CD4-positive, alpha-beta memory T cell (primary cell): ENCODE measurements around the gene TSPAN10. TPM values are rescaled to one million over a fixed set of nuclear protein-coding genes. Genes with fewer than 3 reads are reported as not detected.
A peak's percentile ranks its signal among the peaks of the same experiment; 100 is the strongest.

Source experiments
- CTCF ChIA-PET: fragments of 350-600 bp; sonication (Branson Sonifier 250); formaldehyde crosslinking; loops from one replicate; lab custom pipeline; 2021; ENCODE audit warnings: inconsistent platforms; ENCODE audit not compliant: partially characterized antibody; lab: Charles Lee
- POLR2A ChIA-PET: fragments of 350-600 bp; sonication (Branson Sonifier 250); formaldehyde crosslinking; loops from one replicate; lab custom pipeline; 2021; ENCODE audit not compliant: partially characterized antibody; lab: Charles Lee
- DNase-seq, 5 donors: peaks; one replicate each; pipeline versions ENCODE4 v3.0.0 to v3.0.0-alpha.2; 2020 to 2022; ENCODE audit warnings: mixed read lengths in 1 of 5
- H3K27ac ChIP-seq: one replicate; pipeline ENCODE4 v1.7.0; 2013; ENCODE audit warnings: low read depth, low read length
- H3K27me3 ChIP-seq: 2 replicates; pipeline ENCODE4 v1.7.0; 2013; ENCODE audit warnings: mild to moderate bottlenecking, low read length, moderate library complexity; ENCODE audit not compliant: insufficient read depth
- H3K36me3 ChIP-seq: 2 replicates; pipeline ENCODE4 v1.7.0; 2013; ENCODE audit warnings: mild to moderate bottlenecking, low read length, moderate library complexity; ENCODE audit not compliant: insufficient read depth
- H3K4me1 ChIP-seq: 2 replicates; pipeline ENCODE4 v1.7.0; 2013; ENCODE audit warnings: mild to moderate bottlenecking, low read length, moderate library complexity; ENCODE audit not compliant: insufficient read depth
- H3K4me3 ChIP-seq, 2 donors: one replicate each; pipeline ENCODE4 v1.7.0; 2013; ENCODE audit warnings: low read length in 2 of 2, mild to moderate bottlenecking in 1 of 2
- H3K9me3 ChIP-seq, 2 donors: one replicate each; pipeline ENCODE4 v1.7.0; 2013; ENCODE audit warnings: low read length in 2 of 2, control low read depth in 1 of 2; ENCODE audit not compliant: control insufficient read depth in 1 of 2
- H3K27ac Mint-ChIP-seq, 7 donors: one replicate each; pipeline ENCODE4 v1.8.0; 2020 to 2021; ENCODE audit warnings: mixed read lengths in 7 of 7, mild to moderate bottlenecking in 6 of 7, inconsistent platforms in 3 of 7, moderate library complexity in 3 of 7
- H3K27me3 Mint-ChIP-seq, 2 donors: one replicate each; pipeline ENCODE4 v1.8.0; 2020 to 2021; ENCODE audit warnings: mixed read lengths in 2 of 2
- H3K36me3 Mint-ChIP-seq, 2 donors: one replicate each; pipeline ENCODE4 v1.8.0; 2020 to 2021; ENCODE audit warnings: mixed read lengths in 2 of 2, inconsistent platforms in 1 of 2, mild to moderate bottlenecking in 1 of 2
- H3K4me1 Mint-ChIP-seq, 4 donors: one replicate each; pipeline ENCODE4 v1.8.0; 2020 to 2021; ENCODE audit warnings: mixed read lengths in 4 of 4, mild to moderate bottlenecking in 1 of 4
- H3K4me3 Mint-ChIP-seq, 8 donors: one replicate each; pipeline ENCODE4 v1.8.0; 2020 to 2021; ENCODE audit warnings: mixed read lengths in 8 of 8, mild to moderate bottlenecking in 7 of 8, moderate library complexity in 6 of 8, inconsistent platforms in 3 of 8
- H3K9me3 Mint-ChIP-seq, 8 donors: one replicate each; pipeline ENCODE4 v1.8.0; 2020 to 2021; ENCODE audit warnings: mixed read lengths in 8 of 8, mild to moderate bottlenecking in 5 of 8, inconsistent platforms in 3 of 8, moderate library complexity in 1 of 8
- intact Hi-C: fragments of 100-400 bp; cut with micrococcal nuclease; formaldehyde crosslinking; loops from one replicate; pipeline ENCODE4 v1.15.1; 2023
- polyA plus RNA-seq, 2 donors: library from polyadenylated mRNA; unstranded; fragments of 300-500 nt; fragmentation: Illumina TruSeq; gene quantifications; one replicate each; pipeline ENCODE4 v1.2.3, GENCODE V29; 2021
- total RNA-seq, 2 experiments: library from RNA; stranded (reverse); gene quantifications; one replicate each; pipeline ENCODE4 v1.2.3, GENCODE V29; 2021

Gene TSPAN10
- total RNA-seq, result 1 to 10 TPM; 1.1 to 1.2 TPM
- under 1 TPM; 0.10 to 0.24 TPM for polyA plus RNA-seq

GRCh38 chr17:81636505-81637288 is at the start of gene TSPAN10, which contains the start of gene NPLOC4:
Gene TSPAN10, plus strand, starts transcription at chr17:81637196. Its CDS starts 5,217 bp downstream, at chr17:81642413.
Gene NPLOC4, minus strand, starts transcription at chr17:81637112. Its CDS starts 182 bp downstream, at chr17:81636930.
- Mint-ChIP-seq H3K9me3 (no peaks in the 10 kb centered on the region), H3K4me1 (peaks cover 9 to 26% (median 17%) of the 10 kb centered on the region in 4 donors), H3K4me3 (peak within 1 kb of the TSS; percentile 92 to 97 (median 95)), H3K27ac (peak within 1 kb of the TSS; percentile 85 to 97 (median 95)), H3K36me3 (peaks cover 0 to 3% of the 10 kb centered on the region in 2 donors), H3K27me3 (no peaks in the 10 kb centered on the region)
- no peaks in the 10 kb centered on the region for H3K9me3 ChIP-seq
- intact Hi-C loops, result loop anchor here (1.0 kb wide), 2 partner anchors 30 to 47 kb away; partner anchors contain the start of genes ARL16, CCDC137 and OXLD1
- ChIA-PET POLR2A (interaction anchor here (1.4 to 1.6 kb wide), 2 partner anchors 26 to 29 kb away, joined by 10 to 11 read pairs; partner anchors contain the start of genes CCDC137 and OXLD1), CTCF (no interaction called here)
- peaks cover 34% of the 10 kb centered on the region for H3K4me1 ChIP-seq
- peak within 1 kb of the TSS; percentile 65 for H3K27ac ChIP-seq
- peak within 1 kb of the TSS; percentile 68 to 76 for H3K4me3 ChIP-seq
- H3K27me3 ChIP-seq, result no peaks in the 10 kb centered on the region
- DNase-seq, result peak; percentile 64 to 83 (median 79)
- no peaks in the 10 kb centered on the region for H3K36me3 ChIP-seq

GRCh38 chr17:81589612-81590011 is 47.4 kb upstream of the TSPAN10 start:
- peaks cover 0 to 5% (median 0%) of the 10 kb centered on the region in 4 donors for H3K4me1 Mint-ChIP-seq
- no peaks in the 10 kb centered on the region for H3K27me3 ChIP-seq
- H3K9me3 Mint-ChIP-seq, result no peaks in the 10 kb centered on the region
- ChIA-PET CTCF (interaction anchor here (1.2 kb wide), 1 partner anchor 11 kb away, joined by 4 read pairs; no protein-coding TSS in a partner anchor), POLR2A (no interaction called here)
- no peak overlapping the region for H3K4me3 ChIP-seq
- intact Hi-C loops, result no loop called here
- DNase-seq, result no peak
- H3K9me3 ChIP-seq, result no peaks in the 10 kb centered on the region
- peaks cover 46% of the 10 kb centered on the region for H3K36me3 ChIP-seq
- H3K27me3 Mint-ChIP-seq, result no peaks in the 10 kb centered on the region
- H3K27ac ChIP-seq, result no peak overlapping the region
- H3K27ac Mint-ChIP-seq, result no peak overlapping the region
- H3K4me1 ChIP-seq, result no peaks in the 10 kb centered on the region
- H3K36me3 Mint-ChIP-seq, result peaks cover 35 to 68% of the 10 kb centered on the region in 2 donors
- H3K4me3 Mint-ChIP-seq, result no peak overlapping the region

GRCh38 chr17:81590121-81590520 is 46.9 kb upstream of the TSPAN10 start:
- H3K36me3 ChIP-seq, result peaks cover 45% of the 10 kb centered on the region
- POLR2A ChIA-PET, result no interaction called here
- H3K27ac Mint-ChIP-seq, result peak overlapping the region in 1 of 7 donors; percentile 30

DNA sequence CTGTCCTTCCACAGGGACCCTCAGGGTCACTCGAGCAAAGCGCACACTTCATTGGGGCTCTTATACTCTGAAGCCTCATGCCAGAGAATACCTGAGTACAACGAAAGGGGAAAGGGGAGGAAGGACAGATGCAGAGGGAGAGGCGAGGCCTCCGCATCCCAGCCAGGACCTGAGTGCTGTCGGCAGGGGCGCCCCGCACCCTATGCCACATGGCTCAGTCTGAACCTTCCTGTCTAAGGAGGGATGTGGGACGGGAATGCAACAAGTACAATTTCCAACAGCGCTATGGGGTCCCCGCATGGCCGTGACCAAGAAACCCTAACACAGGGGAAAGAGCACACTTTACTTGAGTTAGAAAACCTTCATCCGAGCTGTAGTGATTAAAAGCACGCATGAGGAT is 45.0 kb upstream of the TSPAN10 start:
- Mint-ChIP-seq H3K36me3 (peaks cover 27 to 60% of the 10 kb centered on the region in 2 donors), H3K27ac (no peak overlapping the region), H3K27me3 (no peaks in the 10 kb centered on the region), H3K9me3 (no peaks in the 10 kb centered on the region), H3K4me1 (no peaks in the 10 kb centered on the region), H3K4me3 (no peak overlapping the region)
- Histone ChIP-seq H3K36me3 (peaks cover 55% of the 10 kb centered on the region), H3K4me1 (no peaks in the 10 kb centered on the region), H3K4me3 (no peak overlapping the region), H3K27ac (no peak overlapping the region), H3K9me3 (no peaks in the 10 kb centered on the region), H3K27me3 (no peaks in the 10 kb centered on the region)
- ChIA-PET POLR2A (no interaction called here), CTCF (interaction anchor here (1.1 kb wide), 1 partner anchor 9 kb away, joined by 3 read pairs; no protein-coding TSS in a partner anchor)
- DNase-seq, result no peak
- intact Hi-C loops, result no loop called here

More at GRCh38 chr17:81590121-81590520, 46.9 kb upstream of the TSPAN10 start:
- Mint-ChIP-seq H3K27me3 (no peaks in the 10 kb centered on the region), H3K36me3 (peaks cover 34 to 68% of the 10 kb centered on the region in 2 donors), H3K9me3 (no peaks in the 10 kb centered on the region), H3K4me3 (no peak overlapping the region), H3K4me1 (peaks cover 0 to 5% (median 0%) of the 10 kb centered on the region in 4 donors)
- H3K27me3 ChIP-seq, result no peaks in the 10 kb centered on the region
- CTCF ChIA-PET, result interaction anchor here (1.2 kb wide), 1 partner anchor 11 kb away, joined by 4 read pairs; no protein-coding TSS in a partner anchor
- H3K9me3 ChIP-seq, result no peaks in the 10 kb centered on the region
- H3K4me1 ChIP-seq, result no peaks in the 10 kb centered on the region
- intact Hi-C loops, result no loop called here
- H3K27ac ChIP-seq, result no peak overlapping the region
- no peak overlapping the region for H3K4me3 ChIP-seq
- no peak for DNase-seq

- peaks cover 54% of the 10 kb centered on the region for H3K36me3 ChIP-seq
- CTCF ChIA-PET, result interaction anchor here (1.1 kb wide), 1 partner anchor 8 kb away, joined by 3 read pairs; no protein-coding TSS in a partner anchor
These were observed 43.7 kb upstream of the TSPAN10 start for GRCh38 chr17:81593105-81593871.

GRCh38 chr17:81599719-81600486 is 37.1 kb upstream of the TSPAN10 start:
- ChIA-PET CTCF (interaction anchor here (0.8 to 3.3 kb wide), 14 partner anchors 10 to 457 kb away, joined by 3 to 42 read pairs (median 6); no protein-coding TSS in a partner anchor), POLR2A (interaction anchor here (1.3 to 2.1 kb wide), 2 partner anchors 81 to 86 kb away, joined by 4 to 10 read pairs; no protein-coding TSS in a partner anchor)
- Mint-ChIP-seq H3K9me3 (no peaks in the 10 kb centered on the region), H3K4me1 (peaks cover 3 to 14% (median 7%) of the 10 kb centered on the region in 4 donors), H3K27ac (peak overlapping the region in 1 of 7 donors; percentile 10), H3K4me3 (no peak overlapping the region), H3K27me3 (no peaks in the 10 kb centered on the region), H3K36me3 (peaks cover 25 to 57% of the 10 kb centered on the region in 2 donors)
- no peak for DNase-seq
- H3K4me1 ChIP-seq, result no peaks in the 10 kb centered on the region
- peaks cover 51% of the 10 kb centered on the region for H3K36me3 ChIP-seq
- H3K27ac ChIP-seq, result no peak overlapping the region
- no peaks in the 10 kb centered on the region for H3K27me3 ChIP-seq
- intact Hi-C loops, result loop anchor here (2.0 kb wide), 1 partner anchor 47 kb away; the partner anchor contains the start of gene FAAP100
- no peak overlapping the region for H3K4me3 ChIP-seq
- H3K9me3 ChIP-seq, result no peaks in the 10 kb centered on the region

More at GRCh38 chr17:81593105-81593871, 43.7 kb upstream of the TSPAN10 start:
- Mint-ChIP-seq H3K27ac (peak overlapping the region in 2 of 7 donors; percentile 31 to 62), H3K4me3 (peak overlapping the region in 1 of 8 donors; percentile 63), H3K27me3 (no peaks in the 10 kb centered on the region), H3K36me3 (peaks cover 22 to 59% of the 10 kb centered on the region in 2 donors), H3K4me1 (peaks cover 0 to 3% (median 2%) of the 10 kb centered on the region in 4 donors), H3K9me3 (no peaks in the 10 kb centered on the region)
- Histone ChIP-seq H3K9me3 (no peaks in the 10 kb centered on the region), H3K27me3 (no peaks in the 10 kb centered on the region), H3K4me1 (no peaks in the 10 kb centered on the region), H3K27ac (no peak overlapping the region), H3K4me3 (no peak overlapping the region)
- no peak for DNase-seq
- POLR2A ChIA-PET, result no interaction called here
- intact Hi-C loops, result no loop called here
